ENCODE results near the gene MRPS6.

DNA sequence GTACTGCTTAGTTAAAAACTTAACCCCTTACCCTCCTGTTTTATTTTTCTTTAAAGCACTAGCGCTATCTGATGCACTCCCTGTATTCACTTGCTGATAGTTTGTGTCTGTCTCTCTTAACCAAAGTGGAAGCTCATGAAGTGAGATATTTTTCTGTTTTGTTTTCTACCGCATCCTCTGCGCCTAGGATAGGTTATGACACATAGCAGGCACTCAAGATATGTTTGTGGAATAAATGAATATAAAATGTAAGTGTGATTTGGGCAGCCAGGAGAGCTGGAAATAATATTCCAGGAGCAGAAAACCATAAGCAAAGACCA is 49.0 kb upstream of the MRPS6 start:
- TF ChIP-seq EZH2phosphoT487 (IDR thresholded peaks at IDR 0.05; ENCODE audit: insufficient read depth, low read depth) (no peak), EZH2 (IDR thresholded peaks at IDR 0.05; ENCODE audit: insufficient read depth, poor library complexity, severe bottlenecking) (no peak)
